Fibroblast of pulmonary artery (primary cell): ENCODE results near the gene RHOB.

ENCODE experiments used
- DNase-seq: peaks from one replicate; pipeline ENCODE4 v3.0.0-alpha.2; 2010; ENCODE audit warnings: low read depth
- H3K4me3 ChIP-seq: replicated peaks from 2 replicates; pipeline ENCODE4 v1.5.1; 2011; ENCODE audit warnings: low read depth, mild to moderate bottlenecking, control low read depth, low read length, moderate library complexity
- TF ChIP-seq, protein P1 (sequence below): IDR thresholded peaks from 2 replicates; pipeline ENCODE4 v1.5.1; 2011; ENCODE audit warnings: mild to moderate bottlenecking, control low read depth, low read length, inconsistent platforms; ENCODE audit errors: missing control alignments

Gene RHOB

GRCh38 chr2:20450201-20450999 lies 3.5 kb downstream of the RHOB start:
- DNase-seq, result peak; percentile 92
- TF ChIP-seq, protein P1, sequence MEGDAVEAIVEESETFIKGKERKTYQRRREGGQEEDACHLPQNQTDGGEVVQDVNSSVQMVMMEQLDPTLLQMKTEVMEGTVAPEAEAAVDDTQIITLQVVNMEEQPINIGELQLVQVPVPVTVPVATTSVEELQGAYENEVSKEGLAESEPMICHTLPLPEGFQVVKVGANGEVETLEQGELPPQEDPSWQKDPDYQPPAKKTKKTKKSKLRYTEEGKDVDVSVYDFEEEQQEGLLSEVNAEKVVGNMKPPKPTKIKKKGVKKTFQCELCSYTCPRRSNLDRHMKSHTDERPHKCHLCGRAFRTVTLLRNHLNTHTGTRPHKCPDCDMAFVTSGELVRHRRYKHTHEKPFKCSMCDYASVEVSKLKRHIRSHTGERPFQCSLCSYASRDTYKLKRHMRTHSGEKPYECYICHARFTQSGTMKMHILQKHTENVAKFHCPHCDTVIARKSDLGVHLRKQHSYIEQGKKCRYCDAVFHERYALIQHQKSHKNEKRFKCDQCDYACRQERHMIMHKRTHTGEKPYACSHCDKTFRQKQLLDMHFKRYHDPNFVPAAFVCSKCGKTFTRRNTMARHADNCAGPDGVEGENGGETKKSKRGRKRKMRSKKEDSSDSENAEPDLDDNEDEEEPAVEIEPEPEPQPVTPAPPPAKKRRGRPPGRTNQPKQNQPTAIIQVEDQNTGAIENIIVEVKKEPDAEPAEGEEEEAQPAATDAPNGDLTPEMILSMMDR, result no peak
- H3K4me3 ChIP-seq, result peak overlapping the region; percentile 69

DNA sequence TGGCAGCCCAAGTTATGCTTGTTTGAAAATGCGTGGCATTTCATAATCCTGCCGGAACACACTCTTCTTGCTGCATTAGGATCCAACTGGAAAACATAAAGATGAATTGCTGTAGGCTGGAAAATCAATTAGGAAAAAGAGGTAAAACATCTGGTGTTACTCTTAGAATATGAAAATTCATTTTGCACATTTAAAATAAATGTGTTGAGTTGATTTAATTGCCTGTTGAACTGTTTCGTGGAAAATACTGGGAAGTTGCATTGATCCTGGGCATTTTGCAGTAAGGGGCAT lies 4.1 kb downstream of the RHOB start:
- no peak overlapping the region for H3K4me3 ChIP-seq
- DNase-seq, result no peak
- TF ChIP-seq, protein P1, result no peak

- DNase-seq, result peak; percentile 80
- TF ChIP-seq, protein P1, result no peak
- no peak overlapping the region for H3K4me3 ChIP-seq
Measured at GRCh38 chr2:20451341-20451740, 4.5 kb downstream of the RHOB start.

DNA sequence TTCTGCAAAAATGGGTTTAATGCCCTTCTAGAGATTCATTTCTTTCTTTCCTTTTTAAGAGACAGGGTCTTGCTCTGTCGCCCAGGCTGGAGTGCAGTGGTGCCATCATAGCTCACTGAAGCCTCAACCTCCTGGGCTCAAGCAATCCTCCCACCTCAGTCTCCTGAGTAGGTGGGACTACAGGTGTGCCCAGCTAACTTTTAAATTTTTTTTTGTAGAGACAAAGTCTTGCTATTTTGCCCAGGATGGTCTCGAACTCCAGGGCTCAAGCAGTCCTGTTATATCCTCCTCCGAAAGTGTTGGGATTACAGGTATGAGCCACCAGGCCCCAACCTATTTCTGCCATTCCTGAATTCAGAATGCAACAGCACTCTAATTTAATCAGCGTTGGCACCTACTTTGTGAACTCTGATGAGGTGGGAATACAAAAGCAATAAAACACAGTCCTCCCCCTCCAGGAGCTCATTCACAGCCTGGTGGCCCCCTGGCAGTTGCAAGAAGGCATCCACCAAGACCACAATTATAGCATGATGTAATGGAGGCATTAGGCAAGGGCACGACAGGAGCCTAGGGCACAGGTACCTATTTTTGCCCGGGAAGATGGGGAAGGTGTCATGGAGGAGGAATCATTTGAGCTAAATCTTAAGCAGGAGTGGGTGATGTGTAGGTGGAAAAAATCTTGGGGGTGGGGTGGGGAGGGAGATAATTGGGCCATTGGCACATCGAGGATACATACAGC lies 5.1 kb downstream of the RHOB start:
- TF ChIP-seq, protein P1, result no peak
- DNase-seq, result peak; percentile 14
- no peak overlapping the region for H3K4me3 ChIP-seq

- no peak overlapping the region for H3K4me3 ChIP-seq
- TF ChIP-seq, protein P1, result peak; percentile 63
- peak; percentile 90 for DNase-seq
Measured at GRCh38 chr2:20452551-20452950, 5.7 kb downstream of the RHOB start.

- TF ChIP-seq, protein P1, result no peak
- DNase-seq, result no peak
- no peak overlapping the region for H3K4me3 ChIP-seq
Measured at GRCh38 chr2:20453087-20453486, 6.2 kb downstream of the RHOB start.
